HEK293 (cell line): ENCODE data around the gene MAF.

Experiments
- CTCF ChIA-PET: fragments of 350-600 bp; formaldehyde crosslinking; extraction: SDS; loops from one replicate; lab custom pipeline; 2021; ENCODE audit warnings: antibody characterized with exemption; lab: Yijun Ruan, JAX
- POLR2A ChIA-PET: fragments of 300-600 bp; formaldehyde crosslinking; extraction: SDS; loops from one replicate; lab custom pipeline; 2020; ENCODE audit warnings: antibody characterized with exemption, inconsistent platforms; lab: Yijun Ruan, JAX
- H3K27ac ChIP-seq: fragments of 200-500 bp; sonication (Bioruptor generic); 2 replicates; pipeline ENCODE4 v1.5.1; 2014; ENCODE audit warnings: low read depth, low read length, control low read depth, inconsistent platforms; ENCODE audit errors: extremely low read depth
- H3K36me3 ChIP-seq, 2 experiments: fragments of 200-500 bp in 1 of 2; sonication (Bioruptor generic) in 1 of 2; 1 replicate in 1 of 2; 2 replicates in 1 of 2; pipeline ENCODE4 v1.5.1; 2014 to 2017; ENCODE audit warnings: inconsistent platforms in 2 of 2, low read length in 2 of 2; ENCODE audit not compliant: control insufficient read depth in 2 of 2, insufficient read depth in 1 of 2
- H3K4me1 ChIP-seq: fragments of 200-500 bp; sonication (Bioruptor generic); 2 replicates; pipeline ENCODE4 v1.5.1; 2014; ENCODE audit warnings: mild to moderate bottlenecking, low read length, inconsistent platforms; ENCODE audit not compliant: control insufficient read depth, insufficient read depth
- H3K4me3 ChIP-seq: 2 replicates; pipeline ENCODE4 v1.5.1; 2011; ENCODE audit warnings: low read depth, mild to moderate bottlenecking, control low read depth, low read length, moderate library complexity
- H3K9me3 ChIP-seq: fragments of 200-500 bp; sonication (Bioruptor generic); 2 replicates; pipeline ENCODE4 v1.5.1; 2014; ENCODE audit warnings: low read depth, low read length, inconsistent platforms; ENCODE audit not compliant: control insufficient read depth, insufficient read depth
- GLIS1 ChIP-seq: fragments of 450-650 bp; formaldehyde crosslinking; IDR thresholded peaks from 2 replicates; pipeline ENCODE4 v1.5.1; 2016; ENCODE audit warnings: missing biosample characterization, missing genetic modification characterization
- SCRT1 ChIP-seq: fragments of 450-650 bp; formaldehyde crosslinking; IDR thresholded peaks from 2 replicates; pipeline ENCODE4 v1.5.1; 2016; ENCODE audit warnings: missing biosample characterization, missing genetic modification characterization, borderline replicate concordance
- YY2 ChIP-seq: fragments of 450-650 bp; formaldehyde crosslinking; IDR thresholded peaks from 2 replicates; pipeline ENCODE4 v1.5.1; 2016; ENCODE audit warnings: missing biosample characterization, missing genetic modification characterization
- ZBTB26 ChIP-seq: fragments of 450-650 bp; formaldehyde crosslinking; optimal IDR thresholded peaks from 2 replicates; pipeline ENCODE3; 2016; ENCODE audit warnings: missing biosample characterization, mild to moderate bottlenecking, missing genetic modification characterization
- ZNF132 ChIP-seq: fragments of 450-650 bp; formaldehyde crosslinking; IDR thresholded peaks from 2 replicates; pipeline ENCODE4 v1.5.1; 2017; ENCODE audit warnings: missing biosample characterization, missing genetic modification characterization, borderline replicate concordance
- ZNF133 ChIP-seq: fragments of 450-650 bp; formaldehyde crosslinking; IDR thresholded peaks from 2 replicates; pipeline ENCODE4 v1.5.1; 2016; ENCODE audit warnings: missing biosample characterization, missing genetic modification characterization
- ZNF157 ChIP-seq: fragments of 450-650 bp; formaldehyde crosslinking; IDR thresholded peaks from 2 replicates; pipeline ENCODE4 v1.5.1; 2016; ENCODE audit warnings: missing biosample characterization, missing genetic modification characterization
- ZNF169 ChIP-seq: fragments of 450-650 bp; formaldehyde crosslinking; IDR thresholded peaks from 2 replicates; pipeline ENCODE4 v1.5.1; 2016; ENCODE audit warnings: missing biosample characterization, missing genetic modification characterization
- ZNF214 ChIP-seq: fragments of 450-650 bp; formaldehyde crosslinking; IDR thresholded peaks from 2 replicates; pipeline ENCODE4 v1.5.1; 2017; ENCODE audit warnings: missing biosample characterization, mild to moderate bottlenecking, missing genetic modification characterization, borderline replicate concordance
- ZNF223 ChIP-seq: fragments of 450-650 bp; formaldehyde crosslinking; IDR thresholded peaks from 2 replicates; pipeline ENCODE4 v1.5.1; 2016; ENCODE audit warnings: missing biosample characterization, missing genetic modification characterization
- ZNF239 ChIP-seq: fragments of 450-650 bp; formaldehyde crosslinking; IDR thresholded peaks from 2 replicates; pipeline ENCODE4 v1.5.1; 2016; ENCODE audit warnings: missing biosample characterization, missing genetic modification characterization
- ZNF24 ChIP-seq: fragments of 450-650 bp; formaldehyde crosslinking; IDR thresholded peaks from 2 replicates; pipeline ENCODE4 v1.5.1; 2016; ENCODE audit warnings: missing biosample characterization, missing genetic modification characterization
- ZNF302 ChIP-seq: fragments of 450-650 bp; formaldehyde crosslinking; IDR thresholded peaks from 2 replicates; pipeline ENCODE4 v1.5.1; 2016; ENCODE audit warnings: missing biosample characterization, missing genetic modification characterization, low read depth
- ZNF341 ChIP-seq: fragments of 450-650 bp; formaldehyde crosslinking; IDR thresholded peaks from 2 replicates; pipeline ENCODE4; 2016; ENCODE audit warnings: low read depth, missing biosample characterization, missing genetic modification characterization
- ZNF391 ChIP-seq: fragments of 450-650 bp; formaldehyde crosslinking; IDR thresholded peaks from 2 replicates; pipeline ENCODE4 v1.5.1; 2016; ENCODE audit warnings: low read depth, missing biosample characterization, missing genetic modification characterization, borderline replicate concordance
- ZNF426 ChIP-seq: fragments of 450-650 bp; formaldehyde crosslinking; IDR thresholded peaks from 2 replicates; pipeline ENCODE4 v1.5.1; 2017; ENCODE audit warnings: missing biosample characterization, missing genetic modification characterization, mild to moderate bottlenecking, inconsistent platforms, moderate library complexity
- ZNF549 ChIP-seq: fragments of 450-650 bp; IDR thresholded peaks from 2 replicates; pipeline ENCODE4 v1.5.1; 2018; ENCODE audit warnings: missing biosample characterization, missing genetic modification characterization, mild to moderate bottlenecking, inconsistent platforms, moderate library complexity
- ZNF561 ChIP-seq: fragments of 450-650 bp; IDR thresholded peaks from 2 replicates; pipeline ENCODE4 v1.5.1; 2018; ENCODE audit warnings: missing biosample characterization, missing genetic modification characterization, borderline replicate concordance
- ZNF629 ChIP-seq: fragments of 450-650 bp; formaldehyde crosslinking; IDR thresholded peaks from 2 replicates; pipeline ENCODE4 v1.5.1; 2017; ENCODE audit warnings: missing biosample characterization, missing genetic modification characterization
- ZNF639 ChIP-seq: fragments of 450-650 bp; formaldehyde crosslinking; IDR thresholded peaks from 2 replicates; pipeline ENCODE4 v1.5.1; 2016; ENCODE audit warnings: missing biosample characterization, missing genetic modification characterization
- ZNF747 ChIP-seq: fragments of 450-650 bp; formaldehyde crosslinking; IDR thresholded peaks from 2 replicates; pipeline ENCODE4 v1.5.1; 2016; ENCODE audit warnings: missing biosample characterization, missing genetic modification characterization
- ZNF76 ChIP-seq: fragments of 450-650 bp; formaldehyde crosslinking; IDR thresholded peaks from 2 replicates; pipeline ENCODE4; 2016; ENCODE audit warnings: low read depth, missing biosample characterization, missing genetic modification characterization, borderline replicate concordance
- ZNF768 ChIP-seq: fragments of 450-650 bp; formaldehyde crosslinking; IDR thresholded peaks from 2 replicates; pipeline ENCODE4 v1.5.1; 2018; ENCODE audit warnings: missing biosample characterization, mild to moderate bottlenecking, missing genetic modification characterization
- ZNF776 ChIP-seq: fragments of 450-650 bp; formaldehyde crosslinking; IDR thresholded peaks from 2 replicates; pipeline ENCODE4 v1.5.0; 2017; ENCODE audit warnings: missing biosample characterization, missing genetic modification characterization, borderline replicate concordance
- ZNF785 ChIP-seq: fragments of 450-650 bp; formaldehyde crosslinking; IDR thresholded peaks from 2 replicates; pipeline ENCODE4 v1.5.1; 2016; ENCODE audit warnings: missing biosample characterization, missing genetic modification characterization
- ZNF843 ChIP-seq: fragments of 450-650 bp; formaldehyde crosslinking; IDR thresholded peaks from 2 replicates; pipeline ENCODE4 v1.5.1; 2016; ENCODE audit warnings: missing biosample characterization, missing genetic modification characterization
- TF ChIP-seq, protein P1 (sequence below): fragments of 450-650 bp; formaldehyde crosslinking; IDR thresholded peaks from 2 replicates; pipeline ENCODE4 v1.5.1; 2016; ENCODE audit warnings: missing biosample characterization, missing genetic modification characterization

MAF gene

DNA sequence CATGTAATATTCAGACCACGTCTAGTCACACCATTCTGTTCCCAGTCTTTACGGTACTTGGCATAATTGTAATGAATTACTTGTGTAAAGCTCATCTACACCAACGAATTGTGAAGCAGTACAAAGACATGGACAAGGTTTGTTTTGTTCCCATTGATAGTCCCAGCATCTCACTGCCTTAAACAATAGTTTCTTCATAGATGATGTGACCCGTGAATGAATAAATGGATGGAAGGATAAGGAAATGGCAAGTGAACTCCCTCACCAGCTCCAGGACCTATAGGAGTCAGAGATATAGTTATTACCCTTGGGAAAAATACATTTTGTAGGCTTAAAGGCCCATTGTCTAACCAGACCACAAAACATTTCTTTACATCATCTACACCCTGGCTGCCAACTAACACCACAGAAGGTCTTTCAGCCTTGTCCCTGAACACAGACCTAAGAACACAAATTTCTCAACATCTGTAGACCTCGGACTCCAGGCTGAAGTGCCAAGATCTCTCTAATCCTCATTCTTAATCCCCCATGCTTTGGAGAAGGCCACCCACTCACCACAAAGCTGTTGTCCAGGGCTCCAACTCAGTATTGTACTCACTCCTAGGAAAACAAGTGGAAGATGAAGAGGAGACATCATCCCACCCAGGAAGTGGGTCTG is 38.2 kb downstream of the MAF start:
- POLR2A ChIA-PET = no interaction called here
- CTCF ChIA-PET = no interaction called here
- no peak overlapping the region for H3K4me3 ChIP-seq

DNA sequence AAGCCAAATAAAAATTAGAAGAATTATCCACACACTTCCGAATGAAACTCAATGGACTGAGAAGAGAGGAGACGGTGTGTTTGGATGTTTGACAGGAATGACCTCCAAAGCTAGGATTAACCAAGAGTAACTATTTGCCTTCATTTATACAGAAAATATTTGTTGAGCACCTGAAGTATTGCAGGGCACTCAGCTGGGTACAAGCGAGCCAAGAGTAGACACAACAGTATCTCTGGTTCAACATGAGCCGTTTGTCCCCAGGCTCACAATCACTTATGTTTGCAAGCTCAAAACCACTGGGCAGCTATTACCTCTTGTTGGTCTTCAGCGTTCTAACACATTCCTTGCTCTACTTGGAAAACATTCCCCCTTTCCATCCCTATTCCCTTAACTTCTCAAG is 38.8 kb downstream of the MAF start:
- Histone ChIP-seq H3K9me3 (no peaks in the 10 kb centered on the region), H3K4me1 (no peaks in the 10 kb centered on the region; the same call in 1 of the 2 replicates), H3K4me3 (no peak overlapping the region), H3K27ac (no peak overlapping the region), H3K36me3 (no peaks in the 10 kb centered on the region)
- POLR2A ChIA-PET = no interaction called here
- no peak for TF ChIP-seq ZNF747
- CTCF ChIA-PET = no interaction called here

More for the DNA sequence above, 38.2 kb downstream of the MAF start:
- H3K9me3 ChIP-seq = no peaks in the 10 kb centered on the region
- no peak overlapping the region for H3K27ac ChIP-seq
- H3K36me3 ChIP-seq = no peaks in the 10 kb centered on the region
- H3K4me1 ChIP-seq = no peaks in the 10 kb centered on the region; the same call in 1 of the 2 replicates
- no peak for TF ChIP-seq ZNF391 (tag by site-specific recombination)
- no peak for TF ChIP-seq ZNF561 (tag by site-specific recombination)
- no peak for TF ChIP-seq ZNF785 (tag by site-specific recombination)

DNA sequence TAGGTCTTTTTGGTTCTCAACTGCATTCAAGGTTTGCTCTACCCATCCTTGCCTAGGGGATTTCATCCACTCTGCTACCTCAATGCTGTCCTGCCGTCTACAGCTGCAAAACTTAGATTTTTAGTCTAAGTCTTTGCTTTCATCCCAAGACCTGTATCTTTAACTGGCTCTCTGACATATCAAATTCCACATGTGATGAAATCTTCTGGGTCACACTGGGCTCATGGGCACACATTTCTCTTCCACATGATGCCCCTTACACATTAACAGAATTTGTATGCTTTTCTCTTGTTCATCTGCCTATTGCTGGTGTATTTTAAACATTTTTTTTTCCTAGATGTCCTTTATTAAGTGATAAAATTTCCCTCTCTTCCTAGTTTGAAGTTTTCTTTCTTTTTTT is 39.6 kb downstream of the MAF start:
- Histone ChIP-seq H3K4me1 (no peaks in the 10 kb centered on the region; the same call in 1 of the 2 replicates), H3K4me3 (no peak overlapping the region), H3K27ac (no peak overlapping the region), H3K36me3 (no peaks in the 10 kb centered on the region), H3K9me3 (no peaks in the 10 kb centered on the region)
- CTCF ChIA-PET = no interaction called here
- TF ChIP-seq ZNF132 (tag by site-specific recombination) (no peak), ZNF214 (tag by site-specific recombination) (no peak), ZNF843 (tag by site-specific recombination) (no peak), ZBTB26 (tag by site-specific recombination) (no peak), ZNF169 (tag by site-specific recombination) (no peak), ZNF302 (no peak), ZNF133 (no peak), ZNF768 (tag by site-specific recombination) (no peak), ZNF629 (tag by site-specific recombination) (no peak)
- POLR2A ChIA-PET = no interaction called here

DNA sequence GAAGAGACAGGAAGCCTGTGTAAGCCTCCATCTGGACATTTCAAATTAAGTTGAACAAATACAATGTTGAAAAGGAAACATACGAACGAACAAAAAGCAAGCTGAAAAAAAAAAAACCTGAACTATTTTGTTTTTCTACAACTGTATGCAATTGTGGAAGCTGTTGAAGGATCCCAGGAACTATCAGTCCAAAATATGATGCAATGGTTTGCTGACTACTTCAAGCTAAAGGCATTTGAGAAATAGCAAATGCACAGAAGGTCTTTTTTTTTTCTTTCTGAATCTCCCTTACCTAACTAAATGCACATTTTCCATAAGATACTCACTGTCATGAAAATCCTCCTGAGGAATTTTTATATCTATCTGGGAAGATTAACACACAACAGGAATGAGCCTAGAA is 40.2 kb downstream of the MAF start:
- CTCF ChIA-PET = no interaction called here
- H3K9me3 ChIP-seq = no peaks in the 10 kb centered on the region
- POLR2A ChIA-PET = no interaction called here
- no peak overlapping the region for H3K27ac ChIP-seq
- H3K4me1 ChIP-seq = no peaks in the 10 kb centered on the region; the same call in 1 of the 2 replicates
- H3K4me3 ChIP-seq = no peak overlapping the region
- no peaks in the 10 kb centered on the region for H3K36me3 ChIP-seq
- TF ChIP-seq ZNF157 (tag by site-specific recombination) (no peak), YY2 (tag by site-specific recombination) (no peak), ZNF76 (tag by site-specific recombination) (no peak), ZNF24 (no peak), SCRT1 (tag by site-specific recombination) (no peak), ZNF341 (tag by site-specific recombination) (no peak), ZNF768 (tag by site-specific recombination) (no peak), ZNF239 (tag by site-specific recombination) (no peak), ZNF302 (no peak), ZNF223 (tag by site-specific recombination) (no peak), GLIS1 (tag by site-specific recombination) (no peak), ZNF639 (tag by site-specific recombination) (no peak), ZNF549 (tag by site-specific recombination) (no peak), ZNF426 (tag by site-specific recombination) (no peak), ZNF776 (tag by site-specific recombination) (no peak)
- TF ChIP-seq, protein P1, sequence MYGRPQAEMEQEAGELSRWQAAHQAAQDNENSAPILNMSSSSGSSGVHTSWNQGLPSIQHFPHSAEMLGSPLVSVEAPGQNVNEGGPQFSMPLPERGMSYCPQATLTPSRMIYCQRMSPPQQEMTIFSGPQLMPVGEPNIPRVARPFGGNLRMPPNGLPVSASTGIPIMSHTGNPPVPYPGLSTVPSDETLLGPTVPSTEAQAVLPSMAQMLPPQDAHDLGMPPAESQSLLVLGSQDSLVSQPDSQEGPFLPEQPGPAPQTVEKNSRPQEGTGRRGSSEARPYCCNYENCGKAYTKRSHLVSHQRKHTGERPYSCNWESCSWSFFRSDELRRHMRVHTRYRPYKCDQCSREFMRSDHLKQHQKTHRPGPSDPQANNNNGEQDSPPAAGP (tag by site-specific recombination) = no peak
